DOHH2 (cell line): ENCODE data around the gene CCDC34.

Experiments
- CTCF ChIP-seq: fragments of 200-600 bp; sonication (generic); IDR thresholded peaks from one replicate; pipeline ENCODE4 v1.5.1; 2014; ENCODE audit warnings: antibody characterized with exemption, mild to moderate bottlenecking, low read depth, low read length; ENCODE audit not compliant: poor library complexity, severe bottlenecking
- EZH2phosphoT487 ChIP-seq: fragments of 200-600 bp; sonication (generic); IDR thresholded peaks from 2 replicates; pipeline ENCODE4 v1.6.1; 2017; ENCODE audit warnings: borderline replicate concordance, mild to moderate bottlenecking, antibody characterized with exemption, low read length, moderate library complexity, mixed read lengths

GRCh38 chr11:27291302-27291889 is 71.6 kb downstream of the CCDC34 start:
- TF ChIP-seq CTCF (no peak), EZH2phosphoT487 (no peak)
